Left lobe of liver (tissue), 2 donors: ENCODE data around the gene TOMM70. TPM values are rescaled to one million over a fixed set of nuclear protein-coding genes. Genes with fewer than 3 reads are reported as not detected.
A peak's percentile ranks its signal among the peaks of the same experiment; 100 is the strongest.
"Not testable (repeated sequence)": the region's sequence is repeated elsewhere in the genome, so short reads cannot be mapped to it uniquely, and the experiment has no call there.

Experiments used
- ATAC-seq: fragments of 200-7000 bp; cut with Tn5 transposase; one replicate; pipeline ENCODE4 v1.9.1; 2020; ENCODE audit warnings: mild to moderate bottlenecking, moderate library complexity
- DNase-seq: peaks from one replicate; pipeline ENCODE4 v3.0.0-alpha.2; 2020; ENCODE audit warnings: low spot score
- total RNA-seq: library from RNA; stranded (reverse); gene quantifications from one replicate; pipeline ENCODE4 v1.2.1, GENCODE V29; 2021
- donor health status: DM: no; HTN: no; CAD: no; lungs with moderate emphysema.
- donor health status: DM: no; HTN: yes; CAD: no.

Gene TOMM70
- total RNA-seq, 1 donor from 2014 or later, result 27.3 TPM

GRCh38 chr3:100330651-100331050 lies 70.2 kb downstream of the TOMM70 start:
- no peak for ATAC-seq
- DNase-seq, result no peak

DNA sequence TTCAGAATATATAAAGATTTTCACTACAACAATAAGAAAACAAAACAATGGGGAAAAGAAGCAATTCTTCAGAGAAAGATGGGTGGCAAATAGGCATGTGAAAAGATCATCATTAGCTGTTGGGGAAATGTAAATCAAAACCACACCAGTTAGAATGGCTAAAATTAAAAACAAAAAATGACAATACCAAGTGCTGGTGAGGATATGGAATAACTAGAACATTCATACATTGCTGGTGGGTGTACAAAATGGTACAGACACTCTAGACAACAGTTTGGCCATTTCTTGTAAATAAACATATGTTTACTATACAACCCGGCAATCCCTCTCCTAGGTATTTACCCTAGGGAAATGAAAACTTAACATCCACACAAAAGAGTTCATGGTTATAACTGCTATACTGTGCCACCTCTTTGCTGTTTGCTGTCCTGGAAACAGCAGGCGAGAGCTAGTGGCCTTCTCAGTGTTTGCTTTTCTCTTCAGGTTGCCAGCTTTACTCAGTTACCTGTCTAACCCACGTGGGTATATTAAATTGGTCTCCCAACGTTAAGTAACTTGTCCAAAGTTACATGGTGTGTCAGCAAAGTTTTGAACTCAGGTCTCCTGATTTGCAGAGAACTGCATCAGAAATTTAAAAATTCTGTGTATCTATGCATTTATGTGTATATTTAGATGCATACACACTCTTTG lies 70.9 kb downstream of the TOMM70 start:
- peak; percentile 62 for DNase-seq
- ATAC-seq, result peak; percentile 64

GRCh38 chr3:100327377-100327776 lies 73.5 kb downstream of the TOMM70 start:
- DNase-seq, ATAC-seq: not testable (repeated sequence)

GRCh38 chr3:100325827-100326226 lies 75.1 kb downstream of the TOMM70 start:
- ATAC-seq (peak; percentile 49), DNase-seq (no peak)

DNA sequence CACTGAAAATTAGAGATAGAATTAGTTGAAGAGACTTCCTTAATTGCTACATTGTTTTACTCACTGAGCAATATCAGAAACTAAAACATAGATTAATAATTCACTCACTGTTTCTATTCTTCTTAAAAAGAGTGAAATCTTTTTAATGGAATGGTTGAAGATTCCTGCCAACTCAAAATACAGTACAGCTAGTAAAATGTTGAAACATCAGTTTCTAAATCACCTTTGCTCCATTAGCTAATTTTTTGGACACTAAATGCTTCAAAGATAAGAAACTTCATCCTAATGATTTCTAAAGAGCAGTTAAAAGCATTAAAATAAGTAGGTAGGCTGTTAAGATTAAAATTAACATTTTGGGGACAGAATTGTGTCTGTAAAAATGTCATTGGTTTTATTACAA lies 76.8 kb downstream of the TOMM70 start:
- ATAC-seq (peak; percentile 63), DNase-seq (no peak)

DNA sequence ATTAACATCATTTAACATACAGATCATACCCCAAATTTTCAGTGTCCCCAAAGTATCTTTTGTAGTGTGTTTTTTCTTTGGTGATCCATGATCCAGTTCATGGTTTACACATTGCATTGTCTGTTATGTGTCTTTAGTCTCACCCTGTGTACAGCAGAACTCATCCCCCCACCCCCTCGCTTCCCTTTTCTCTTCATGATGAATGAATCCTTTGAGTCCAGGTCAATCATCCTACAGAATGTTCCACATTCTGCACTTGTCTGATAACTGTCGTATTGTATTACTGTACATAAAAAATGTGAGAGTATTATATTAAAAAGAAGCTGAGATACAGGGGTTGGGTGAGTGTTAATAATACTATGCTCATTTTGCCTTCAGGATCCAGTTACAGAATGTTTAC lies 80.9 kb downstream of the TOMM70 start:
- no peak for DNase-seq
- ATAC-seq, result no peak

DNA sequence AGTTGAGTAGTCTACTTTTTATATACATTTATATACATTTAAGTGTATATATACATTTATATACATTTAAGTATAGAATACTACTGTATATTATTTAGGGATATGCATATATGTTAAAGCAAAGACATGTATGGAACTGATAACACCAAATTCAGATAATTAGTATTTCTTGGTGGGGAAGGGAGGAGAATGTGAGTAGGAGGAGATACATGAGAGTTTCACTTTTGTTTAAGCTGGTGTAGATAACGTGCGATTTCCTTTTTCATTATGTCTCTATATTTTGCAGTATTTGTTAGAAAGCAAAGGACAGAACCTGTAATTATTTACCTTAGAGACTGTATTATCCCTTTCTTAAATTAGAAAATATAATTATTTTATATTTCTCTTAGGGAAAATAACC lies 83.0 kb downstream of the TOMM70 start:
- DNase-seq, result no peak
- ATAC-seq, result no peak

DNA sequence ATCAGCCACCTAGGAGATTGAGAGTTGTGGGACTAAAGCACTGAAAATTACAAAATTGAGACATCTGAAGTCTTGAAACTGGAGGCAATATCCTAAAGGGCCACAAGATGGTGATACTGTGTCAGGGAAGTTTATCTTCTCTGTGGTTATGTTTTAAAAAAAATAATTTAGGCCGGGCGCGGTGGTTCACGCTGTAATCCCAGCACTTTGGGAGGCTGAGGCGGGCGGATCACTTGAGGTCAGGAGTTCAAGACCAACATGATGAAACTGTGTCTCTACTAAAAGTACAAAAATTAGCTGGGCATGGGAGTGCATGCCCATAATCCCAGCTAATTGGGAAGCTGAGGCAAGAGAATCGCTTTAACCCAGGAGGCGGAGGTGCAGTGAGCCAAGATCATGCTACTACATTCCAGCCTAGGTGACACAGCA lies 84.2 kb downstream of the TOMM70 start:
- peak; percentile 72 for DNase-seq
- ATAC-seq, result peak; percentile 99

Other genes starting within 250 kb of the TOMM70 start
- 18.5 TPM for gene TBC1D23, start 140.1 kb downstream of the TOMM70 start, total RNA-seq
- 135 TPM for gene NIT2, start 66.3 kb downstream of the TOMM70 start, total RNA-seq
- gene LNP1, start 450 bp upstream of the TOMM70 start, total RNA-seq, result 2.1 TPM
- gene TMEM45A, start 91.5 kb upstream of the TOMM70 start, total RNA-seq, result 62.7 TPM
- 17.0 TPM for gene ADGRG7, start 208.5 kb upstream of the TOMM70 start, total RNA-seq